HEK293T (cell line): ENCODE measurements around the gene OVCH1.

ENCODE experiments used
- CTCF ChIA-PET: fragments of 350-600 bp; formaldehyde crosslinking; extraction: SDS; loops from one replicate; lab custom pipeline; 2021; ENCODE audit warnings: antibody characterized with exemption, inconsistent platforms; lab: Yijun Ruan, JAX
- POLR2A ChIA-PET: fragments of 350-600 bp; formaldehyde crosslinking; extraction: SDS; loops from one replicate; lab custom pipeline; 2020; ENCODE audit warnings: antibody characterized with exemption, inconsistent platforms; lab: Yijun Ruan, JAX
- DNase-seq: peaks from one replicate; pipeline ENCODE4 v3.0.0; 2012; ENCODE audit warnings: mixed read lengths; ENCODE audit errors: extremely low spot score
- ARNT ChIP-seq: fragments of 450-650 bp; IDR thresholded peaks from 2 replicates; pipeline ENCODE4 v1.6.1; 2017; ENCODE audit warnings: mild to moderate bottlenecking
- BHLHE40 ChIP-seq: fragments of 450-650 bp; IDR thresholded peaks from 2 replicates; pipeline ENCODE4 v1.6.1; 2016; ENCODE audit warnings: mild to moderate bottlenecking, moderate library complexity, borderline replicate concordance
- CTBP1 ChIP-seq: fragments of 450-650 bp; IDR thresholded peaks from 2 replicates; pipeline ENCODE4 v1.6.1; 2016; ENCODE audit warnings: borderline replicate concordance
- ELF4 ChIP-seq: fragments of 450-650 bp; IDR thresholded peaks from 2 replicates; pipeline ENCODE4 v1.6.1; 2017; ENCODE audit warnings: antibody characterized with exemption
- FOXA1 ChIP-seq: fragments of 450-650 bp; IDR thresholded peaks from 2 replicates; pipeline ENCODE4 v1.6.1; 2016; ENCODE audit warnings: mild to moderate bottlenecking
- FOXK2 ChIP-seq: fragments of 450-650 bp; IDR thresholded peaks from 2 replicates; pipeline ENCODE4 v1.6.1; 2016; ENCODE audit warnings: mild to moderate bottlenecking
- FOXM1 ChIP-seq: fragments of 450-650 bp; IDR thresholded peaks from 2 replicates; pipeline ENCODE4 v1.6.1; 2017; ENCODE audit warnings: mild to moderate bottlenecking, borderline replicate concordance
- HDGF ChIP-seq: fragments of 450-650 bp; IDR thresholded peaks from 2 replicates; pipeline ENCODE4 v1.6.1; 2017; ENCODE audit warnings: antibody characterized with exemption, borderline replicate concordance
- L3MBTL2 ChIP-seq: fragments of 450-650 bp; conservative IDR thresholded peaks from 2 replicates; pipeline ENCODE4 v1.6.1; 2016; ENCODE audit warnings: mild to moderate bottlenecking
- LEF1 ChIP-seq: fragments of 450-650 bp; IDR thresholded peaks from 2 replicates; pipeline ENCODE4 v1.6.1; 2017; ENCODE audit warnings: mild to moderate bottlenecking, borderline replicate concordance
- NFRKB ChIP-seq: fragments of 450-650 bp; IDR thresholded peaks from 2 replicates; pipeline ENCODE4 v1.6.1; 2016; ENCODE audit warnings: mild to moderate bottlenecking, moderate library complexity
- SP1 ChIP-seq: fragments of 450-650 bp; IDR thresholded peaks from 2 replicates; pipeline ENCODE4 v1.6.1; 2017
- SUZ12 ChIP-seq: fragments of 450-650 bp; IDR thresholded peaks from 2 replicates; pipeline ENCODE4 v1.6.1; 2016; ENCODE audit warnings: mild to moderate bottlenecking
- TARDBP ChIP-seq: fragments of 450-650 bp; IDR thresholded peaks from 2 replicates; pipeline ENCODE4 v1.6.1; 2016
- ZNF384 ChIP-seq: fragments of 450-650 bp; IDR thresholded peaks from 2 replicates; pipeline ENCODE4 v1.6.1; 2016
- TF ChIP-seq, protein P1 (sequence below): fragments of 450-650 bp; IDR thresholded peaks from 2 replicates; pipeline ENCODE4 v1.6.1; 2016

The OVCH1 gene

DNA sequence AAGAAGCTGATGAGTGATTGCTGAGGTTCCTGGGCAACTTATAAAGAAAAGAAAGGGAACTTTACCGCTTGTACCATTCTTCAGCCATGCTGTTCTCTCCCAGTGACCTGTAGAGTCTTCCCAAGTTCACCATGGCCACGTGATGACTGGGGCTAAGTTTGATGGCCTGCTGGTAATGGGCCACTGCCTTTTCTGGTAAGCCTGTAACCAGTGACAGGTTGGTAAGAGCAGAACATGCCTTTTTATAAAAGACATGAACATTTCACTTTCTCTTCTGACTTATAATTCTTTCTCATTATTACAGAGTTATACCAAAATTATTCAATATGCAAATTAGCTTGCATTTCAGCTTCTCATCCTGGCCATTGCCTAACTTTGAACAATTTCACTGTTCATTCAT is 20.9 kb upstream of the OVCH1 start:
- CTCF ChIA-PET = no interaction called here
- TF ChIP-seq CTBP1 (no peak), FOXM1 (no peak), TARDBP (no peak), ZNF384 (no peak), SP1 (no peak), BHLHE40 (no peak), LEF1 (no peak), FOXA1 (no peak), L3MBTL2 (no peak), FOXK2 (no peak), HDGF (no peak), ELF4 (no peak), ARNT (no peak), NFRKB (no peak), SUZ12 (no peak)
- TF ChIP-seq, protein P1, sequence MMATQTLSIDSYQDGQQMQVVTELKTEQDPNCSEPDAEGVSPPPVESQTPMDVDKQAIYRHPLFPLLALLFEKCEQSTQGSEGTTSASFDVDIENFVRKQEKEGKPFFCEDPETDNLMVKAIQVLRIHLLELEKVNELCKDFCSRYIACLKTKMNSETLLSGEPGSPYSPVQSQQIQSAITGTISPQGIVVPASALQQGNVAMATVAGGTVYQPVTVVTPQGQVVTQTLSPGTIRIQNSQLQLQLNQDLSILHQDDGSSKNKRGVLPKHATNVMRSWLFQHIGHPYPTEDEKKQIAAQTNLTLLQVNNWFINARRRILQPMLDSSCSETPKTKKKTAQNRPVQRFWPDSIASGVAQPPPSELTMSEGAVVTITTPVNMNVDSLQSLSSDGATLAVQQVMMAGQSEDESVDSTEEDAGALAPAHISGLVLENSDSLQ = no peak
- POLR2A ChIA-PET = no interaction called here
- no peak for DNase-seq

DNA sequence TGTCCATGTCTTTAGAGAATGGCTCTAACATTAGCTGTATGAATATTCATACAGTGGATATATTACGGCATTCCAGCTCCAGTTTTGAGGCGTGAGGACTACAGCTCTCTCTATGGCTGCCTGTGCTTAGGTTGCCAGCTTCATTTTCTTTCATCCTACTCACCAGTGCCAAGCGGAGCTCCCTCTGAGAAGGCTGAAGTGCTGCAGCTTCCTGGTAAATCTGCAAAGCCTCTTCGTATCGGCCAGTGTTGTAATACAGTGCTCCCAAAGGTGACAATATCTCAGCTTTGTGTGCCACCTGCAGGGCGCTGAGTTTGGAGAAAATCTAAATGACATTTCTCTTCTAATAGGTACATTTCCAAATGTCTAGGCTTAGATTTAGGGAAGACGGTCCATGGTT is 19.8 kb upstream of the OVCH1 start:
- DNase-seq = no peak
- CTCF ChIA-PET = interaction anchor here (0.6 kb wide), 1 partner anchor 966 kb away, joined by 3 read pairs; no protein-coding TSS in a partner anchor
- no peak for TF ChIP-seq TARDBP
- TF ChIP-seq FOXM1 = no peak
- no peak for TF ChIP-seq ZNF384
- TF ChIP-seq L3MBTL2 = no peak
- TF ChIP-seq CTBP1 = no peak
- TF ChIP-seq SP1 = no peak
- no peak for TF ChIP-seq ELF4
- TF ChIP-seq HDGF = no peak
- no peak for TF ChIP-seq FOXA1
- TF ChIP-seq LEF1 = no peak
- no peak for TF ChIP-seq FOXK2
- no peak for TF ChIP-seq ARNT
- TF ChIP-seq, protein P1 = no peak
- TF ChIP-seq SUZ12 = no peak
- POLR2A ChIA-PET = no interaction called here

DNA sequence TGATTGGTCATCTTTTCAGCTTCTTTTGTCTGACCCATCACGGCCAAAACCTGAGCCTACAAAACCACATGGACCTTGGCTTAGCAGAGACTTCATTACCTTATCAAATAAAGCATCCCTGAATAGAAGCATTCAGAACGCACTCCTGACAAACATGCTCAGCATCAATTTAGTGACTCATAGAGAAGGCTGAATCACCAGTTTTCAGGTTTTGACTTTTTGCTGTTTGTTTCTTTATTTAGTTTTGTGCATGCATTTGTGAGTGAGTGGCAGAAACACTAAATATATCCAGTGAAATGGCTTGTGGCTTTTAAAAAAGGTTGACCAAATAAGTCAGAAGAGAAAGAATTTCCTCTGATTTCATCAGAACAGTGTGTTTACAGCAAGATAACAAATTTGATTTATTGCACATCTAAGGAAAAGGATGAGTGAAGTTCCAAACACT is 19.0 kb upstream of the OVCH1 start:
- POLR2A ChIA-PET = no interaction called here
- CTCF ChIA-PET = no interaction called here

DNA sequence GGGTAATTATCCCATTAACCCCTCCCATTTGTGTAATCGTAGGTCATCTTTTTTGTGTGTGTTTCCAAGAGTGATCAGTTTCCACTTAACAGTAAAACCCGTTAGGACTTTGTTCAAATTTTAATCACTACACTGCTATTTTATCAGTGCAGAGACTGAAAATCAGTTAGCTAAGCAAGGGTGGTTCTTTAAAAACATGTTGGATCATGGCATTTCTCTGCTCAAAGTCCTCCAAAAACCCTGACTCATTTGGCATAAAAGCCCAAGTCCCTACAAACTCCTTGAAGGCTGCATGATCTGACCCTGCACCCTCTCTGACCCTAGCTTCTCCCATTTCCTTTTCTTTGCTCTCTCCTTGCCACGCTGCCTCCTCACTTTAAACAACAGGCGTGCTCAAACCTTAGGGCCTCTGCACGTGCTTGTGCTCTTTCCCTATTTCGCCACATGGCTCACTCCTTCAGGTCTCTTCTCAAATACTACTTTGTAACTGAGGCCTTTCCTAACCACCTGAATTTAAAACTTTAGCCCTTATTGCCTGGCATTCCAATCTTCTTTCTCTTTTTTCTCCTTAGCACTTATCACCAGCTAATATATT is 13.2 kb upstream of the OVCH1 start:
- CTCF ChIA-PET = interaction anchor here (0.5 kb wide), 1 partner anchor 1728 kb away, joined by 3 read pairs; no protein-coding TSS in a partner anchor
- no peak for TF ChIP-seq ELF4
- POLR2A ChIA-PET = no interaction called here
- no peak for DNase-seq

More for the DNA sequence above, 19.0 kb upstream of the OVCH1 start:
- TF ChIP-seq LEF1 (no peak), SUZ12 (no peak), FOXK2 (no peak), CTBP1 (no peak), BHLHE40 (no peak), ARNT (no peak), L3MBTL2 (no peak), NFRKB (no peak), HDGF (no peak)
- no peak for DNase-seq

DNA sequence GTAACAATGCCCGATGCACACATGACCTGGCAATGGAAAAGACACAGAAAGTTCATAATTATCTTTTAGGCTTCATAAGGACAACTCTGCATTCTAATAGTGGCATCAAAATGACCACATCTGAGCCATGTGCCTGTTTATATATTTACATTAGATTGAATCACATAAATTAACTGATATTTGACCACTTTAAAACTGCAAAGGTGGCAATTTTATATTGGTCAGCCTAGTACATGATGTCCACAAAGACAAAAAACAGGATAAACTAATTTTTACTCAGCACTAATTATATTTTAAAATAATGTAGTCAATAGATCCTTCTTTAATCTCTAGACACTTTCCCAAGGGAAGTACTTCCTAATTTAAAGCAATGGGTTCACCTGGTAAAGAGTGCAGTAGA is 12.0 kb upstream of the OVCH1 start:
- CTCF ChIA-PET = no interaction called here
- DNase-seq = no peak
- no peak for TF ChIP-seq SP1
- POLR2A ChIA-PET = no interaction called here

DNA sequence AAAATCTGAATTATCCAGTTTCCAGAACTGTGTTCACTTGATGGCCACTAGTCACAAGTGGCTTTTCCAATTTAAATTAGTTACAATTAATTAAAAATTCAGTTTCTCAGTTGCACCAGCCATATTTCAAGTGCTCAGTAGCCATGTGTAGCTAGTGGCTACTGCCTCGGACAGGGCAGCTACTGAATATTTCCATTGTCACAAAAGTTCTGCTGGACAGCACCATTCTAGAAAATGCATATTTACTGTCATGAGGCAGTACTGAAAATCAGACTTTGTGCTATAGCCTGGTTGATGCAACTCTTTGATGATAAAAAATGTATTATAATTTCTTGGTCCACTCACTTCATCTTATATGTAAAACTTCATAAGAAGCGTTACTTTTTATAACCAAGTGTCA is 11.5 kb upstream of the OVCH1 start:
- CTCF ChIA-PET = no interaction called here
- POLR2A ChIA-PET = no interaction called here
- TF ChIP-seq SP1 (no peak), TARDBP (no peak), NFRKB (no peak), HDGF (no peak), ELF4 (no peak), LEF1 (no peak), FOXM1 (no peak), ARNT (no peak), FOXA1 (no peak), L3MBTL2 (no peak), FOXK2 (no peak), ZNF384 (no peak), CTBP1 (no peak), SUZ12 (no peak), BHLHE40 (no peak)
- TF ChIP-seq, protein P1 = no peak
- DNase-seq = no peak
